AG04450 (cell line): ENCODE data around the gene PDZRN4. TPM values are rescaled to one million over a fixed set of nuclear protein-coding genes. Genes with fewer than 3 reads are reported as not detected.

Experiments used
- CTCF ChIA-PET: fragments of 300-600, 350-600 bp; formaldehyde crosslinking; extraction: SDS; loops from one replicate; lab custom pipeline; 2022; ENCODE audit warnings: antibody characterized with exemption, inconsistent platforms; lab: Charles Lee
- POLR2A ChIA-PET: fragments of 350-600 bp; formaldehyde crosslinking; extraction: SDS; loops from one replicate; lab custom pipeline; 2021; ENCODE audit warnings: antibody characterized with exemption, inconsistent platforms; lab: Yijun Ruan, JAX
- DNase-seq: peaks from one replicate; pipeline ENCODE4 v3.0.0-alpha.2; 2011; ENCODE audit warnings: low read depth, low spot score
- H3K27ac ChIP-seq: one replicate; pipeline ENCODE4 v1.5.1; 2012; ENCODE audit warnings: low read depth, low read length, control low read depth
- H3K27me3 ChIP-seq: one replicate; pipeline ENCODE4 v1.6.0; 2012; ENCODE audit warnings: low read length; ENCODE audit not compliant: control insufficient read depth, insufficient read depth
- H3K4me3 ChIP-seq: 2 replicates; pipeline ENCODE4 v1.5.1; 2011; ENCODE audit warnings: mild to moderate bottlenecking, low read depth, low read length, control low read depth
- H3K9me3 ChIP-seq: 2 replicates; pipeline ENCODE4 v1.5.1; 2012; ENCODE audit warnings: low read length; ENCODE audit not compliant: control insufficient read depth, insufficient read depth
- polyA plus RNA-seq: library from polyadenylated mRNA; depleted of rRNA; stranded (reverse); fragments of >200 nt; gene quantifications from 2 replicates; pipeline ENCODE4 v1.2.3, GENCODE V29; 2011
- TF ChIP-seq, protein P1 (sequence below): IDR thresholded peaks from 2 replicates; pipeline ENCODE4 v1.5.1; 2011; ENCODE audit warnings: low read depth, low read length, control low read depth, inconsistent platforms

The PDZRN4 gene
- polyA plus RNA-seq, 1 experiment: not detected

DNA sequence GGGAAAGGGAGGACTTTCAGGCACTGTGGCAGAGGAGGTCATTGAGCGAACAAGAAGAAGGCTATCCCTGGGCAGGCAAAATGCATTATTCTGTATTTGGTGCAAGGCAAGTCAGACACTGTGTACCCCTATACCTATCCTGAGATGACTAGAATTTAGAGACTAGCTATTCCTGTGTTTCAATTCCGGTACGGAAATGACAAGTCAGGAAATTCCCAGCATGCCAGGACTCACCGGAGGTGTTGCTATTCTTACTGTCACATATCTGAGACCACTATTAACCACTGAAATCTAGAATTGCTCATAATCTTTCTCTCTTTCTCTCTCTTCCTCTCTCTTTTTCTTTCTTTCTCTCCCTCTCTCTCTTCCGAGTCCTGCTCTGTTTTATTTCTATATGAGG lies 297.1 kb downstream of the PDZRN4 start:
- POLR2A ChIA-PET: no interaction called here
- Histone ChIP-seq H3K27me3 (no peaks in the 10 kb centered on the region), H3K4me3 (no peak overlapping the region), H3K27ac (no peak overlapping the region), H3K9me3 (no peaks in the 10 kb centered on the region)
- no peak for DNase-seq
- TF ChIP-seq, protein P1, sequence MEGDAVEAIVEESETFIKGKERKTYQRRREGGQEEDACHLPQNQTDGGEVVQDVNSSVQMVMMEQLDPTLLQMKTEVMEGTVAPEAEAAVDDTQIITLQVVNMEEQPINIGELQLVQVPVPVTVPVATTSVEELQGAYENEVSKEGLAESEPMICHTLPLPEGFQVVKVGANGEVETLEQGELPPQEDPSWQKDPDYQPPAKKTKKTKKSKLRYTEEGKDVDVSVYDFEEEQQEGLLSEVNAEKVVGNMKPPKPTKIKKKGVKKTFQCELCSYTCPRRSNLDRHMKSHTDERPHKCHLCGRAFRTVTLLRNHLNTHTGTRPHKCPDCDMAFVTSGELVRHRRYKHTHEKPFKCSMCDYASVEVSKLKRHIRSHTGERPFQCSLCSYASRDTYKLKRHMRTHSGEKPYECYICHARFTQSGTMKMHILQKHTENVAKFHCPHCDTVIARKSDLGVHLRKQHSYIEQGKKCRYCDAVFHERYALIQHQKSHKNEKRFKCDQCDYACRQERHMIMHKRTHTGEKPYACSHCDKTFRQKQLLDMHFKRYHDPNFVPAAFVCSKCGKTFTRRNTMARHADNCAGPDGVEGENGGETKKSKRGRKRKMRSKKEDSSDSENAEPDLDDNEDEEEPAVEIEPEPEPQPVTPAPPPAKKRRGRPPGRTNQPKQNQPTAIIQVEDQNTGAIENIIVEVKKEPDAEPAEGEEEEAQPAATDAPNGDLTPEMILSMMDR: no peak
- CTCF ChIA-PET: no interaction called here

DNA sequence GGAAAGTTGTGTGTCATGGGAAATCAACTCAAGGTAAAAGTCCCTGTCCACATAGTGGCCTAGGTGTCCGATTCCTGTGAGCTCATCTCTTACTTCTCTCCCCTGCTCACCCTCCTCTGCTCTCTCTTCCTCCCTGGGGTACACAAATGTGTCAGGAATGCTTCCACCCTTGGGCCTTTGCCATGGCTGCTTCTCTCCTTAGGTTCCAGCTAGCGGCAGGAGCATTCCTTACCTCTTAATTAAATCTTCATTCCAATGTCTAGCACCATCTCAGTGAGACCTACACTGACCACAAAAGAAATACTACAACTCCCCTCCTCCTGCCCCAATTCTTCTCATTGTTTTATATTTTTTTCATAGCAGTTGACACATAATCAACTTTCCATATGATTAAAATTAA lies 298.6 kb downstream of the PDZRN4 start:
- H3K9me3 ChIP-seq: no peaks in the 10 kb centered on the region
- TF ChIP-seq, protein P1: no peak
- DNase-seq: peak; percentile 1
- ChIA-PET POLR2A (no interaction called here), CTCF (no interaction called here)
- no peak overlapping the region for H3K4me3 ChIP-seq
- no peaks in the 10 kb centered on the region for H3K27me3 ChIP-seq
- no peak overlapping the region for H3K27ac ChIP-seq

DNA sequence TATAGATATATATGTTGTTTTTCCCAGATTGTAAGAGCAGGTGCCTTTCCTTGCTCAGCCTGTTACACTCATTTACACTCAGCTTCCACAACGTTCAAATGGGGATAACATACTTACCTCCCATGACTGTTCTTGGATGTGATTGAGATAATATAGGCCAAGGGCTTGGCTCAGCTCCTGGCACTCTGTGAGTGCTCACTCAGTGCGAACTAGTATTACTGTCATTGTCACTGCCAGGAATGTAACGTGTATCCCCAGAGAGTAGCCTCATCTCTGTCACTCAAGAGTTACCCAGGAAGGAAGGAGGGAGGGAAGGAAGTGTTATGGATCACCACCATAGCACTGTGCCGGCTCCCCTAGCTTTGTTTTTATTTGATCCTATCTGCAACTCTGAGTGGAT lies 307.9 kb downstream of the PDZRN4 start:
- H3K9me3 ChIP-seq: no peaks in the 10 kb centered on the region
- TF ChIP-seq, protein P1: no peak
- no peak for DNase-seq
- H3K4me3 ChIP-seq: no peak overlapping the region
- ChIA-PET POLR2A (no interaction called here), CTCF (no interaction called here)
- H3K27me3 ChIP-seq: no peaks in the 10 kb centered on the region
- H3K27ac ChIP-seq: no peak overlapping the region

DNA sequence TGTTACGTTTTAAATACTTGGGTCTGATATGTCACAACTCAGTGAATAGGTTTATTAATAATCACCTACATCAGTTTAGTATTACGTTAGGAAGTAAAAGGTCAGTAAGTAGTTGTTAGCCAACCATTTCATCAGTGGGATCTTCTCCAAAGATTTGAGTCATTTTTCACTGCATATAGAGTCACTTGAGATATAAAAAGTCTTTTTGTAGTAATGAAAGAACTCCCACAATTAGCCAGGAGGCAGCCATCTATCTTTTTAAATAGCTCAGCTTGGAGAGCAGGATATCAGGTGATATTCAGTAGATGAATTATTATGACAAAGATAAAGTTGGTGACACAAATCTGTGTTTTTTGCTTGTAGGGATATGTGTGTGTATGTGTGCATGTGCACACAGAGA lies 309.3 kb downstream of the PDZRN4 start:
- Histone ChIP-seq H3K27me3 (no peaks in the 10 kb centered on the region), H3K4me3 (no peak overlapping the region), H3K27ac (no peak overlapping the region), H3K9me3 (no peaks in the 10 kb centered on the region)
- ChIA-PET CTCF (no interaction called here), POLR2A (no interaction called here)
- no peak for DNase-seq
- TF ChIP-seq, protein P1: no peak

- DNase-seq: no peak
- H3K27ac ChIP-seq: no peak overlapping the region
- no peaks in the 10 kb centered on the region for H3K9me3 ChIP-seq
- no peak overlapping the region for H3K4me3 ChIP-seq
- TF ChIP-seq, protein P1: no peak
- ChIA-PET POLR2A (no interaction called here), CTCF (no interaction called here)
- H3K27me3 ChIP-seq: no peaks in the 10 kb centered on the region
Observed at GRCh38 chr12:41504976-41505375, 316.9 kb downstream of the PDZRN4 start.
